HG03139 (cell line): ENCODE data around the gene TAT.
A peak's percentile ranks its signal among the peaks of the same experiment; 100 is the strongest.
"Not testable (repeated sequence)": the region's sequence is repeated elsewhere in the genome, so short reads cannot be mapped to it uniquely, and the experiment has no call there.

Source experiments
- ATAC-seq: cut with Tn5 transposase; IDR thresholded peaks from one replicate; pipeline ENCODE4 v1.9.1; 2021; ENCODE audit not compliant: unreplicated experiment

The TAT gene

DNA sequence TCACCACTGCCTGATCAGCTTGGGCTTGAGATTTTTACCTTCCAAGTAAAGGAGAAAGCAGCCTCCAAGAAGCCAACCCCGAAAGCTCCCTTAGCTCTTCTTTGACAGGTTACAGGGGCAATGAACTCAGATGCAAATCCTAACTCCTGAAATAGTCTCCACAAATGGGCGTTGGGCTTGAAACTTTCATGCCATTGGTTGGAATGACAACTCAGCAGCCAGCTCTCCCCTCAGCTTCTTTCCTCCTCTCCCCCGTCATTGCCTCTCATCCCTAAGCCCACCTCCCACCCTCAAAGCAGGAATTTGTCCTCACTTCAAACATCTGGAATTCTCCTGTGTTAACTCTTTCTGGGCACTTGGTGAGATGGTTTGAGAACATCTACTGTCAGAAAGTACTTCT is at the start of gene TAT:
TSS of gene TAT (minus strand) at position 122 of the 400 bp plus-strand sequence. CDS start 677 bp downstream, outside the sequence.
- no peak for ATAC-seq

DNA sequence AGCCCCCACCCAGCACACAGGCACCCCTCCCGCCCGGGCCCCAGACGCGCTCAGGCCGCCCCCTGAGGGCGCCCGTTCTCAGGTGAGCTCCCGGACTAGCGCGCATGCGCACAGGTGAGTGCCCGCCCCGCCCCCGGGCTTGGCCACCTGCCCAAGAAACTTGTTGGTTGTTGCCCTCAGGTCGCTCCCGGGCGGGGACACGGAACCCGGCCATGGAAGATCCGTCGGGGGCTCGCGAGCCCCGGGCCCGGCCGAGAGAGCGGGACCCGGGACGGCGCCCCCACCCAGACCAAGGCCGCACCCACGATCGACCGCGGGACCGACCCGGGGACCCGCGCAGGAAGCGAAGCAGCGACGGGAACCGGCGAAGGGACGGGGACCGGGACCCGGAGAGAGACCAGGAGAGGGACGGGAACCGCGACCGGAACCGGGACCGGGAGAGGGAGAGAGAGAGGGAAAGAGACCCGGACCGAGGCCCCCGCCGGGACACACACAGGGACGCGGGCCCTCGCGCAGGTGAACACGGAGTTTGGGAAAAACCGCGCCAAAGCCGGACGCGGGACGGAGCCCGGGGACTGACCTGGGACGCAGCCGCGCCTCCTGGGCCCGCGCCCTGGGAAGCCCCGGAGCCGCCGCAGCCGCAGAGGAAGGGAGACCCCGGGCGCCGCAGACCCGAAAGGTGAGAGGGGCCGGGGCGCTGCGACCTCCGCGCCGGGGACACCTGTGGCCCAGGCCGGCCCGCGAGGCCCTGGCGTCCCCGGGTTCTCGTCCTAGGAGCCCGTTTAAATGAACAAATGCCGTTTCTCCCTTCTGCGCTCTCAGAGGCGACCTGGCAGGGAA is 49.3 kb upstream of the TAT start, which contains the start of gene MARVELD3:
TSS of gene MARVELD3 (plus strand) at position 167 of the 840 bp plus-strand sequence. CDS start at position 213, 46 bp downstream.
- no peak for ATAC-seq

DNA sequence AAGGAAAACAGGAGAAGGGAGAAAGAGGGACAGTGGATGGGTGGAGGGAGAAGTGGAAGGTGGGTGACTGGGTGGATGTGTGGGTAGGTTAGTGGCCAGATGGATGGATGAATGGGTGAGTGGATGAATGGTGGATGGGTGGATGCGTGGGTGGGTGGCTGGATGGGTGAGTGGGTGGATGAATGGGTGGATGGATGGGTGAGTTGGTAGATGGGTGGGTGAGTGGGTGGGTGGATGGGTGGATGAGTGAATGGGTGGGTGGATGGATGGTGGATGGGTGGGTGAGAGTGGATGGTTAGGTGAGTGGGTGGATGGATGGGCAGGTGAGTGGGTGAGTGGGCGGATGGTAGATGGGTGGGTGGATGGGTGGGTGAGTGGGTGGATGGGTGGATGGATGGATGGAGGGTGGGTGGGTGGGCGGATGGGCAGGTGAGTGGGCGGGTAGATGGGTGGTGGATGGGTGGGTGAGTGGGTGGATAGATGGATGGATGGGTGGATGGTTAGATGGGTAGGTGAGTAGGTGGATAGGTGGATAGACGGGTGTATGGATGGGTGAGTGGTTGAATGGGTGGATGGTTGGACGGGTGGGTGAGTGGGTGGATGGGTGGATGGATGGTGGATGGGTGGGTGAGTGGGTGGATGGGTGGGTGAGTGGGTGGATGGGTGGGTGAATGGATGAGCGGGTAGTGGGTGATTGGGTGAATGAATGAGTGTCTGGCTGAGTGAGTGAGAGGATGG is 48.4 kb upstream of the TAT start:
- ATAC-seq = no peak

DNA sequence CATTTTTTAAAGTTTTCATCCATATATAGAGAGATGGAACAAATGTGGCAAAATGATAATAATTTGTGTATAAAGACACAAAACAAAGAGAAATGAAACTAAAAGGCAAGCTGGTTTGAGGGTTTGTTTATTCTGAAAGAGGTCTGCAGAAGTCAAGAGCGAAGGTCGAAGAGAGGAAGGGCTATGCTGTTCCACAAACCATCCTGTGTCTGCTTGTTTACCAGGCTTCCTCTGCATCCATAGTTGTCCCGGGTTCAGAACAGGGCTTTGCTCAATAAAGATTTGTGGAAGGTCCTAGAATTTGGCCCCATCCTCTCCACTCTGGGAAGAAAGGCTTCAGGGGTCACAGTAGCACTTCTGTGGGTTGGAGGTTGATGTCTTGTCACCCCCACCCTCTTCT is 46.7 kb upstream of the TAT start:
- no peak for ATAC-seq

GRCh38 chr16:71622088-71622487 is 45.2 kb upstream of the TAT start:
- no peak for ATAC-seq

- no peak for ATAC-seq
Measured at GRCh38 chr16:71618429-71618828, 41.5 kb upstream of the TAT start.

- not testable (repeated sequence) for ATAC-seq
Measured at GRCh38 chr16:71614956-71615355, 38.1 kb upstream of the TAT start.

- ATAC-seq = peak; percentile 51
Measured at GRCh38 chr16:71610936-71611871, 34.3 kb upstream of the TAT start.

- no peak for ATAC-seq
Measured at GRCh38 chr16:71610447-71610846, 33.6 kb upstream of the TAT start.

- no peak for ATAC-seq
Measured at GRCh38 chr16:71609066-71609465, 32.2 kb upstream of the TAT start.

DNA sequence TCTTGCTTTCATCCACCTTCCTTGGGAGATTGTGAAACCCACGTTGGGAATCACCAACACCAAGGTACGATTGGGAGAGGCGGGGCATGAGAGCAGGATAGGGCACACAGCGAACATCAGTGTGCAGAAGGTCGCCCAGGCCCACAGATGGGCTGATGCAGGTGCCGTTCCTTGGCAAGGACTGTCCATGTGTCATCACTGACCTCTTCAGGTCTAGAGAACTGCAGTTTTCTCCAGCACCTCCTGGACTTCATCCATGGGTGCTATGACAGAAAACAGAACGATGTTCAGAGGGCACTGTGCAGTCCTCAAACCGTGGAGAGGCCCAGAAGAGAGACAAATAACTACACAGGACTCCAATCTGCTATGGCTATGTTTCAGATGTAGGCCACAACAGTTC is 23.9 kb upstream of the TAT start:
- ATAC-seq = no peak

DNA sequence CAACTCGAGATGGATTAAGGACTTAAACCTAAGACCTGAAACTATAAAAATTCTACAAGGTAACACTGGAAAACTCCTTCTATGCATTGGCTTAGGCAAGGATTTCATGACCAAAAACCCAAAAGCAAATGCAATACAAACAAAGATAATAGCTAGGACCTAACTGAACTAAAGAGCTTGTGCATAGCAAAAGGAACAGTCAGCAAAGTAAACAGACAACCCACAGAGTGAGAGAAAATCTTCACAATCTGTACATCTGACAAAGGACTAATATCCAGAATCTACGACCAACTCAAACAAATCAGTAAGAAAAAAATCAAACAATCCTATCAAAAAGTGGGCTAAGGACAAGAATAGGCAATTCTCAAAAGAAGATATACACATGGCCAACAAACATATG is 21.5 kb upstream of the TAT start:
- ATAC-seq = not testable (repeated sequence)

DNA sequence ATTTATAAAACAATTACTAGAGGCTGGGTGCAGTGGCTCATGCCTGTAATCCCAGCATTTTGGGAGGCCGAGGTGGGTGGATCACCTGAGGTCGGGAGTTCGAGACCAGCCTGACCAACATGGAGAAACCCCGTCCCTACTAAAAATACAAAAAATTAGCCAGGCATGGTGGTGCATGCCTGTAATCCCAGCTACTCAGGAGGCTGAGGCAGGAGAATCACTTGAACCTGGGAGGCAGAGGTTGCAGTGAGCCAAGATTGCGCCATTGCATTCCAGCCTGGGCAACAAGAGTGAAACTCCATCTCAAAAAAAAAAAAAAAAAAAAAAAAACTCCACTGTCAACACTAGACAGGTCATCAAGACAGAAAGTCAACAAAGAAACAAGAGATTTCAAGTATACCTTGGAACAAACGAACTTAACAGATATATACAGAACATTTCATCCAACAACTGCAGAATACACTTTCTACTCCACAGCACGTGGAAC is 18.5 kb upstream of the TAT start:
- not testable (repeated sequence) for ATAC-seq

DNA sequence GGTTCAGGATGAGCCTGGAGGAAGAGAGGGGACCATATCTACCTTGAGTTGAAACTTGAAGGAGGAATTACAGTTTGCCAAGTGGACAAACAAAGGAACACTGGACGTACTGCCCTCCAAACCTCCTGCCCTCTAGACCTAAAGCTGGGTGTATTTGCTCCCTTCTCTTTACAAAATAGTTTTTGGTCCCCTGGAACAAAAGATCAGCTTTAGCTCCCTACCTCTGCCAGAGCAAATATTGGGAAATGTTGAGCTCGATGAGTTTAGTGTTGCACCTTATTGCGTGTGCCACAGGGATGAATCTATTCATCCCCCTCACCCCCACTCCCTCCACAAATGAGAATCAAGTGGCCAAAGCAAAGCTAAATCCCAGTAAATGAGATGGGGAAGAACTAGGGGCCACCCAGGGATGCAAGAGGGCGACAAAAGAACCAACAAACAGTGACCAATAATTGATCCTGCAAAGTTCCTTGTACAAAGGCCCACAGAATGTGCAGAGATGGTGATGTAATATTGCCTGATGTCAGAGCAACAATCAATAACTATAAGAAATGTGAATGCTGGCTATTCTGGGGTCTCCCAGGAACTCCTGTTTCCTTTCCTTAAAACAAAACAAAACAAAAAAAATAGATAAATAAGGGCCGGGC is 17.2 kb upstream of the TAT start:
- no peak for ATAC-seq

- no peak for ATAC-seq
Measured at GRCh38 chr16:71593048-71593999, 16.4 kb upstream of the TAT start.

DNA sequence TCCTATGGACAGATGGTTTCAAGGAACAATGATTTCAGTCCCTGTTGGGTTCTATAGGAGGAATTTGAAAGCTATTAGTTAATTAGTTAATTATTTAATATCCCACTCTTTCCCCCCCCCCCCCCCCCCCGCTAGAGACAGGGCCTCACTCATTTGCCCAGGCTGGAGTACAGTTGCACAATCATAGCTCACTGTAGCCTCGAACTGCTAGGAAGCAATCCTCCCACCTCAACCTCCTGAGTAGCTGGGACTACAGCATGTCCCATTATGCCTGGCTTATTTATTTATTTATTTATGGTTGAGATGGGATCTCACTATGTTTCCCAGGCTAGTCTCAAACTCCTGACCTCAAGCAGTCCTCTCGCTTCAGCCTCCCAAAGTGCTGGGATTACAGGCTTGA is 15.0 kb upstream of the TAT start:
- no peak for ATAC-seq

DNA sequence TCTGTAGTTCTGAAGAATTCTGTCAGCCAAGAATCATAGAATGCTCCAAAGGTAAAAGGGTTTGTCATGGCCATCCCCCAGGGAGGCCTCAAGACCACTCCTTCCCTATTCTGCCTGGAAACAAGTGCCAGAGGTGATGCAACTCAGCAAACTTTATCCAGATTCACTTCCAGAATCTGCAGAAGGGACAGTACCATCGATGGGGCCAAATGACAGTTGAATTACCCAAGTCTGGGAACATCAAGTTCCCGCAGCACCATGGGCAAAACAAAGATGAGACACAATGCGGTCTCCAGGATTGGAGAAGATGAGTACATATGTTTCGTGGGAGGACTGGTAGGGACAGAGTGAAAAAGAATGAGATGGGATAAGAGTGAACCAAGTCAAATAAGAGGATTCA is 13.7 kb upstream of the TAT start:
- ATAC-seq = no peak

- ATAC-seq = not testable (repeated sequence)
Measured at GRCh38 chr16:71590071-71590470, 13.2 kb upstream of the TAT start.

GRCh38 chr16:71589334-71589733 is 12.4 kb upstream of the TAT start:
- not testable (repeated sequence) for ATAC-seq
